ENCODE results near the gene RNF14. TPM values are rescaled to one million over a fixed set of nuclear protein-coding genes. Genes with fewer than 3 reads are reported as not detected.

RNF14 gene, protein sequence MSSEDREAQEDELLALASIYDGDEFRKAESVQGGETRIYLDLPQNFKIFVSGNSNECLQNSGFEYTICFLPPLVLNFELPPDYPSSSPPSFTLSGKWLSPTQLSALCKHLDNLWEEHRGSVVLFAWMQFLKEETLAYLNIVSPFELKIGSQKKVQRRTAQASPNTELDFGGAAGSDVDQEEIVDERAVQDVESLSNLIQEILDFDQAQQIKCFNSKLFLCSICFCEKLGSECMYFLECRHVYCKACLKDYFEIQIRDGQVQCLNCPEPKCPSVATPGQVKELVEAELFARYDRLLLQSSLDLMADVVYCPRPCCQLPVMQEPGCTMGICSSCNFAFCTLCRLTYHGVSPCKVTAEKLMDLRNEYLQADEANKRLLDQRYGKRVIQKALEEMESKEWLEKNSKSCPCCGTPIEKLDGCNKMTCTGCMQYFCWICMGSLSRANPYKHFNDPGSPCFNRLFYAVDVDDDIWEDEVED
- 37.4 and 82.6 TPM in 2 replicates for total RNA-seq

DNA sequence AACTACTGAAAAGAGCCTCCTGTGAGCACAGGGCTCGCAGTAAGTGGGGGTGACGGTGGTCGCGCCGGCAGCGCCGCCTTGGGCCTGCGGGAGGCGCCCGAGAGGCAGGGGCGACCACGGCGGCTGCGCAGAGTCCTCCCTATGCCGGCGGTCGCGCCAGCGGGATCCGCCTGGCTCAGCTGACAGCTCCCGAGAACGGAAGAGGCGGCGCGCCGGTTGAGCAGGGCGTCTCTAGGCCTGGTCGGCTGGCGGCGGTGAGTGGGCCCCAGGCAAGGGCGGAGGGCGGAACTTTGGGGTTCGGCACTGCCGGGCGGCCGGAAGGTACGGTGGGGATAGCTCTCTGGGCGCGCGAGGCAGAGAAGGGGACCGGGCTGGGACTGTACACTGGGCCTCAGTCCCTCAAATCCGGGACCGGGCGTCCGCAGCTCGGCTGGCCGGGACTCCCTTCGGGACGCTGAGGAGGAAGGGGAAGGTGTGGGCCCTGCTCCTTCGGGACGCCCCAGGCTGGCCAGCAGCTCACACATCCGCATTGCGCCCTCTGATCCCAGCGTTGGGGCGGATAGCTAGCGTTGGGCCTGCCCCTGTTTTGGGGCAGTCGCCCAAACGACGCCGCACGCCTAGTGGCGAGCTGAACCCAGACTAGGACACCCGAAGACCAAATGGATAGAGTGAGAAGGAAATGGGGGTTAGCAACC, at the start of gene RNF14:
Gene RNF14 (plus strand): TSS at position 192 of the 695 bp plus-strand sequence. CDS start 4,484 bp downstream, outside the sequence.

DNA sequence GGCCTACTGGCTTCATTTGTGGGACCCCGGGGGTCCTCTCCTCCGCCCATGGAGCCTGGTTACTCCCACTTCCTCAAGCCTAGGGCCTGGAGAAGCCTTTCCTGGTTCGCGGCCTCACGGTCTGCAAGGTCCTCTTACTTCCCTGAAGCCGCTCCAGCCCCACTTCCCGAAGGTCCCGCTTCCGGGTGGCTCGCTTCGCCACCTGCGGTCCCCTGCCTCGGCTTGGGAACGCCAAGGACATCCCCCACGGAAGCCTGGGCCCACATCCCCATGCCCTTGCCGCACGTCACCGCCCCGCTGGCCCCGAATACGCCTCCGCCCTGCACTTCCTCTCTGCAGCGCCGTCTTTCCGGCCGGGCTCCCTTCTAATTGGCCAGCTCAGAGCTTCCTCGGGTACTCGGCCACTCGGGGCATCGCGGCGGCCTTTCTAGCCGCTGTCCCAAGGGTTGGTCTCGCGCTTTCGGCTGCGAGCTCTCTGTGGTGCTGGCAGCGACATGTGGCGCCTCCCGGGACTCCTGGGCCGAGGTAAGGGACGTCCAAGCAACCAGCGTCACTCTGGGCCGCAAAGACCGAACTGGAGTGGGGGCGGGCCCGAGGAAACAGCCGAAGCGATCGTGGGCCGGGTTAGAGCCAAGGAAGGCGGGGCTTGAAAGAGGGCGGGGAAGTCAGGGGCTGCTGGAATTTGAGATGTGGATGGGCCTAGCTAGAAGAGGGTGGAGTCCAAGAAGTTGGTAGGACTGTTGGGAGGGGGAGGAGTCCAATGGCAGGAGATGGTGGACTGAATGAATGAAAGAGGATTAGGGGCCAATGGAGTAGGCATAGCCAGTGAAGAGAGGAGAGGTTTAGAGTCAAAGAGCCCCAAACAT, 45.2 kb upstream of the RNF14 start, which contains the start of gene DELE1:
Gene DELE1 (plus strand): TSS at position 424 of the 866 bp plus-strand sequence. CDS start 71 bp downstream, at position 495.

DNA sequence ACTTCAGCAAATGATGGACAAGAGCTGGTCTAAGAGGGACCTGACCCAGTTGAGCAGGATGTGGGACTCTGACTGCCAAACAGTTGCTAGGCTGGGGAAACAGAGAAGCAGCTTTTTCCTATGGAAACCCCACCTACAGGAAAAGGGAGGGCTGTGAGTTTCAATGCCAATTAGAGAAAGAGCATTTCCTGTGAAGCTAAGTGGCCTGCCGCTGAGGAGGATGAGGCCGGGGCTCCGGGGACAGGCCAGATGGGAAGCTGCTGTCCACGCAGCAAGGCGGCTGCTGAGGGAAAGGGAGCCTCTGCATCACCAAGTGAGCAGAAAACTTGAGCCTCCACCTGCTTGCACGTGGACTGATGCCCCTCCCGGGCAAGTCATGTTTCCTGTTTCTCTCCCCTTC, 10.8 kb upstream of the RNF14 start, which contains the start of gene PCDH12:
Gene PCDH12 (minus strand): TSS at position 90 of the 400 bp plus-strand sequence. CDS start 351 bp downstream, outside the sequence.

DNA sequence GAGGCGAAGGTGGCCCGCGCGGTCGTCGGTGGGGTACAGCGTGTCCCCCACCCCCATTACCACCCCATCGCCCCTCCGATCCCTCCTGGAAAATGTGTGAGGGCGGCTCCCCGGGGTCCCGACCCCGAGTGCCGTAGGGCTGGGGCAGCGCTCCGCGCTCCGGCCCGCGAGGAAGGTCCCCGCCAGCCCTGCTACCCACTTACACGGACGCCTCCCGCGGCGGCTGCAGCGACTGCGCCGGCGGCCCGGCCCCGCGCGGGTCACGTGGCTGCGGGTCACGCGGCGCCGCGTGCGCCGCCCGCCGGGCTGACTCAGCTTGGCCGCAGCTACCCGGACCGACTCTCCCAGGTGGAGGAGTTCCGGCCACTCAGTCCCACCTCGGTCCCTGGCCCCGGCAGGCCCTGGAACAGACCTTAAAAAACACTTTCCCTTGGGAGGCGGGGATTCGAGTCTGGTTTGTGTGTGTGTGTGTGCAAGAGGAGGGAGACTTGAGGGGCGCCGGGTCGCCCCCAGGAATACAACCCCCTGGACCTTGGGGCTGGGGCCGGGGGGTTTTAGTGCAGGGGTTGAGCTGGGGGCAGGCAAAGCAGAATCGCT, 44.0 kb downstream of the RNF14 start, which contains the start of gene GNPDA1:
Gene GNPDA1 (minus strand): TSS at position 236 of the 597 bp plus-strand sequence. CDS start 992 bp downstream, outside the sequence.

Other genes with a start within 250 kb of the RNF14 start
- 191 and 196 TPM in 2 replicates for gene PCDH1, start 90.7 kb upstream of the RNF14 start, total RNA-seq
- 33.7 and 65.3 TPM in 2 replicates for gene DELE1, start 45.2 kb upstream of the RNF14 start, total RNA-seq
- gene PCDH12, start 10.9 kb upstream of the RNF14 start, total RNA-seq: 22.0 and 35.0 TPM in 2 replicates
- gene GNPDA1, start 43.9 kb downstream of the RNF14 start, total RNA-seq: 22.2 and 41.9 TPM in 2 replicates
- gene NDFIP1, start 139.7 kb downstream of the RNF14 start, total RNA-seq: 32.6 and 32.9 TPM in 2 replicates

Data from bladder microvascular endothelial cell (primary cell).